Activated T-cell treated with anti-CD3 and anti-CD28 coated beads, Interleukin-2, amount 50 U/mL, for 4 hours (primary cell): ENCODE data around the gene OR51B4. TPM values are rescaled to one million over a fixed set of nuclear protein-coding genes. Genes with fewer than 3 reads are reported as not detected.

Source experiments
- total RNA-seq, 3 donors: library from RNA; stranded (reverse); gene quantifications; one replicate each; pipeline ENCODE4 v1.2.1, GENCODE V29; 2021

The OR51B4 gene
- total RNA-seq, 3 donors from 2014 or later: not detected

Other genes starting within 250 kb of the OR51B4 start
- gene OR52E2, start 242.3 kb downstream of the OR51B4 start, total RNA-seq: not detected
- not detected for gene OR52E1, start 232.4 kb downstream of the OR51B4 start, total RNA-seq
- not detected for gene OR52A5, start 163.6 kb downstream of the OR51B4 start, total RNA-seq
- not detected for gene OR52A1, start 147.2 kb downstream of the OR51B4 start, total RNA-seq
- not detected for gene OR51V1, start 101.3 kb downstream of the OR51B4 start, total RNA-seq
- not detected for gene HBB, start 74.9 kb downstream of the OR51B4 start, total RNA-seq
- gene HBD, start 67.5 kb downstream of the OR51B4 start, total RNA-seq: under 1 TPM in 2 of 3 donors, not detected in 1; 0.46 to 0.51 TPM
- gene HBG1, start 52.1 kb downstream of the OR51B4 start, total RNA-seq: 1 to 10 TPM; 1.0 to 2.4 (median 1.5) TPM
- 1 to 10 TPM; 5.7 to 7.5 (median 5.8) TPM for gene HBG2, start 47.2 kb downstream of the OR51B4 start, total RNA-seq
- gene HBE1, start 32.0 kb downstream of the OR51B4 start, total RNA-seq: 1 to 10 TPM; 1.3 to 2.3 (median 2.0) TPM
- not detected for gene OR51B2, start 22.4 kb upstream of the OR51B4 start, total RNA-seq
- gene OR51B5, start 41.6 kb upstream of the OR51B4 start, total RNA-seq: not detected
- not detected for gene OR51B6, start 49.6 kb upstream of the OR51B4 start, total RNA-seq
- not detected for gene OR51M1, start 81.9 kb upstream of the OR51B4 start, total RNA-seq
- gene OR51Q1, start 120.2 kb upstream of the OR51B4 start, total RNA-seq: not detected
- gene OR51I1, start 139.6 kb upstream of the OR51B4 start, total RNA-seq: not detected
- not detected for gene OR51I2, start 147.4 kb upstream of the OR51B4 start, total RNA-seq
- not detected for gene OR52D1, start 186.7 kb upstream of the OR51B4 start, total RNA-seq
- not detected for gene UBQLN3, start 208.0 kb upstream of the OR51B4 start, total RNA-seq
- not detected for gene UBQLNL, start 214.8 kb upstream of the OR51B4 start, total RNA-seq
- gene OR52H1, start 246.6 kb upstream of the OR51B4 start, total RNA-seq: not detected